ENCODE results near the gene ZNF282. TPM values are rescaled to one million over a fixed set of nuclear protein-coding genes. Genes with fewer than 3 reads are reported as not detected.
"Not testable (repeated sequence)": the region's sequence is repeated elsewhere in the genome, so short reads cannot be mapped to it uniquely, and the experiment has no call there.

Gene ZNF282
- total RNA-seq, 1 donor from 2014 or later, result 28.1 TPM

GRCh38 chr7:149225656-149226055 is 30.3 kb downstream of the ZNF282 start:
- Mint-ChIP-seq H3K4me3 (ENCODE audit: unreplicated experiment) (no peak overlapping the region), H3K27ac (ENCODE audit: unreplicated experiment) (no peak overlapping the region), H3K27me3 (ENCODE audit: low read depth, unreplicated experiment) (no peaks in the 10 kb centered on the region), H3K9me3 (ENCODE audit: unreplicated experiment) (no peaks in the 10 kb centered on the region), H3K4me1 (ENCODE audit: low read depth, unreplicated experiment) (peaks cover 2% of the 10 kb centered on the region), H3K36me3 (ENCODE audit: low read depth, unreplicated experiment) (peaks cover 11% of the 10 kb centered on the region)
- Histone ChIP-seq H3K27me3 (ENCODE audit: insufficient read depth, low read length) (no peaks in the 10 kb centered on the region), H3K9me3 (ENCODE audit: insufficient read depth, low read depth, low read length) (no peaks in the 10 kb centered on the region), H3K36me3 (ENCODE audit: insufficient read depth, low read length) (peaks cover 3% of the 10 kb centered on the region), H3K4me3 (ENCODE audit: insufficient read depth, low read depth, low read length) (no peak overlapping the region), H3K9ac (ENCODE audit: low read length) (no peak overlapping the region), H3K79me2 (ENCODE audit: insufficient read depth, low read length) (peaks cover 2% of the 10 kb centered on the region), H4K20me1 (ENCODE audit: insufficient read depth, low read length) (peaks cover 9% of the 10 kb centered on the region), H3K27ac (ENCODE audit: low read depth, low read length) (no peak overlapping the region), H3K4me1 (ENCODE audit: insufficient read depth, low read length) (no peaks in the 10 kb centered on the region), H2AFZ (ENCODE audit: low read depth, low read length) (no peak overlapping the region), H3K4me2 (ENCODE audit: low read length) (no peak overlapping the region)
- DNase-seq (ENCODE audit: low read depth), result no peak
- no peak for TF ChIP-seq EZH2 (IDR thresholded peaks at IDR 0.05; ENCODE audit: insufficient read depth, low read length)
- no peak for TF ChIP-seq CTCF (IDR thresholded peaks at IDR 0.05; ENCODE audit: insufficient read depth, low read depth, low read length)
- no peak for FAIRE-seq

GRCh38 chr7:149226366-149226765 is 31.0 kb downstream of the ZNF282 start:
- not testable (repeated sequence) for H4K20me1 ChIP-seq (ENCODE audit: insufficient read depth, low read length); FAIRE-seq; H3K36me3 ChIP-seq (ENCODE audit: insufficient read depth, low read length); H3K9me3 Mint-ChIP-seq (ENCODE audit: unreplicated experiment); H3K4me2 ChIP-seq (ENCODE audit: low read length); H3K4me1 Mint-ChIP-seq (ENCODE audit: low read depth, unreplicated experiment); H3K36me3 Mint-ChIP-seq (ENCODE audit: low read depth, unreplicated experiment); H2AFZ ChIP-seq (ENCODE audit: low read depth, low read length); DNase-seq (ENCODE audit: low read depth); H3K27me3 ChIP-seq (ENCODE audit: insufficient read depth, low read length); H3K79me2 ChIP-seq (ENCODE audit: insufficient read depth, low read length); H3K4me3 ChIP-seq (ENCODE audit: insufficient read depth, low read depth, low read length); H3K27ac ChIP-seq (ENCODE audit: low read depth, low read length); H3K4me3 Mint-ChIP-seq (ENCODE audit: unreplicated experiment); H3K9me3 ChIP-seq (ENCODE audit: insufficient read depth, low read depth, low read length); H3K4me1 ChIP-seq (ENCODE audit: insufficient read depth, low read length); H3K9ac ChIP-seq (ENCODE audit: low read length); H3K27ac Mint-ChIP-seq (ENCODE audit: unreplicated experiment); H3K27me3 Mint-ChIP-seq (ENCODE audit: low read depth, unreplicated experiment)

- H3K4me1 ChIP-seq (ENCODE audit: insufficient read depth, low read length), result no peaks in the 10 kb centered on the region
- H3K36me3 ChIP-seq (ENCODE audit: insufficient read depth, low read length), result peaks cover 3% of the 10 kb centered on the region
- H4K20me1 ChIP-seq (ENCODE audit: insufficient read depth, low read length), result no peaks in the 10 kb centered on the region
- peaks cover 2% of the 10 kb centered on the region for H3K79me2 ChIP-seq (ENCODE audit: insufficient read depth, low read length)
- no peak overlapping the region for H3K4me3 Mint-ChIP-seq (ENCODE audit: unreplicated experiment)
- no peaks in the 10 kb centered on the region for H3K9me3 Mint-ChIP-seq (ENCODE audit: unreplicated experiment)
- DNase-seq (ENCODE audit: low read depth) (no peak), FAIRE-seq (no peak)
- TF ChIP-seq EZH2 (IDR thresholded peaks at IDR 0.05; ENCODE audit: insufficient read depth, low read length) (no peak), CTCF (IDR thresholded peaks at IDR 0.05; ENCODE audit: insufficient read depth, low read depth, low read length) (no peak)
- no peak overlapping the region for H3K9ac ChIP-seq (ENCODE audit: low read length)
- H3K27me3 Mint-ChIP-seq (ENCODE audit: low read depth, unreplicated experiment), result no peaks in the 10 kb centered on the region
- peaks cover 2% of the 10 kb centered on the region for H3K36me3 Mint-ChIP-seq (ENCODE audit: low read depth, unreplicated experiment)
- no peak overlapping the region for H3K27ac ChIP-seq (ENCODE audit: low read depth, low read length)
- no peak overlapping the region for H3K27ac Mint-ChIP-seq (ENCODE audit: unreplicated experiment)
- H3K4me2 ChIP-seq (ENCODE audit: low read length), result no peak overlapping the region
- H3K4me1 Mint-ChIP-seq (ENCODE audit: low read depth, unreplicated experiment), result no peaks in the 10 kb centered on the region
- H3K27me3 ChIP-seq (ENCODE audit: insufficient read depth, low read length), result no peaks in the 10 kb centered on the region
- H3K4me3 ChIP-seq (ENCODE audit: insufficient read depth, low read depth, low read length), result no peak overlapping the region
- H2AFZ ChIP-seq (ENCODE audit: low read depth, low read length), result no peak overlapping the region
- no peaks in the 10 kb centered on the region for H3K9me3 ChIP-seq (ENCODE audit: insufficient read depth, low read depth, low read length)
Measured at GRCh38 chr7:149226840-149227494, 31.6 kb downstream of the ZNF282 start.

Measured in astrocyte (in vitro differentiated cells and primary cell).